ENCODE results near the gene CTSL.

Gene CTSL

GRCh38 chr9:87732344-87732743 lies 6.4 kb downstream of the CTSL start:
- TF ChIP-seq, protein P1, sequence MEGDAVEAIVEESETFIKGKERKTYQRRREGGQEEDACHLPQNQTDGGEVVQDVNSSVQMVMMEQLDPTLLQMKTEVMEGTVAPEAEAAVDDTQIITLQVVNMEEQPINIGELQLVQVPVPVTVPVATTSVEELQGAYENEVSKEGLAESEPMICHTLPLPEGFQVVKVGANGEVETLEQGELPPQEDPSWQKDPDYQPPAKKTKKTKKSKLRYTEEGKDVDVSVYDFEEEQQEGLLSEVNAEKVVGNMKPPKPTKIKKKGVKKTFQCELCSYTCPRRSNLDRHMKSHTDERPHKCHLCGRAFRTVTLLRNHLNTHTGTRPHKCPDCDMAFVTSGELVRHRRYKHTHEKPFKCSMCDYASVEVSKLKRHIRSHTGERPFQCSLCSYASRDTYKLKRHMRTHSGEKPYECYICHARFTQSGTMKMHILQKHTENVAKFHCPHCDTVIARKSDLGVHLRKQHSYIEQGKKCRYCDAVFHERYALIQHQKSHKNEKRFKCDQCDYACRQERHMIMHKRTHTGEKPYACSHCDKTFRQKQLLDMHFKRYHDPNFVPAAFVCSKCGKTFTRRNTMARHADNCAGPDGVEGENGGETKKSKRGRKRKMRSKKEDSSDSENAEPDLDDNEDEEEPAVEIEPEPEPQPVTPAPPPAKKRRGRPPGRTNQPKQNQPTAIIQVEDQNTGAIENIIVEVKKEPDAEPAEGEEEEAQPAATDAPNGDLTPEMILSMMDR (conservative IDR thresholded peaks at IDR 0.05; ENCODE audit: low read depth, low read length), result no peak
- DNase-seq (ENCODE audit: low read depth), result no peak
- H3K4me3 ChIP-seq (ENCODE audit: low read depth, low read length), result no peak overlapping the region

DNA sequence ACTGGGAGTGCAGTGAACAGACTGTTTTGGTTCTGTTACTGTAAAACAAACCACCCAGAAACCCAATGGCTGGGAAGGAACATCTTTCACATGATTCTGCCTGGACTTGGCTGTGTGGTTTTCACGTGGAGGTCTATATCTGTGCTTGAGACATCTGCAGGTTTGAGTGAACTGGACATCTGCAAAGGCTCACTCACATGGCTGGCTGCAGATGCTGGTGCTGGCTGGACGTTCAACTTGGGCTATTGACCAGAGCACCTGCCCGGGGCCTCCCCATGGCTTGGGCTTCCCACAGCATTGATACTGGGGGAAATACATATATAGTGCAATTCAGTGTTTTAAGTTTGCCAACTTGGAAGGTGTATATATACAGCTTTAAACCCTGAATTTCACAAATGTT lies 6.8 kb downstream of the CTSL start:
- DNase-seq (ENCODE audit: low read depth), result no peak
- TF ChIP-seq, protein P1 (conservative IDR thresholded peaks at IDR 0.05; ENCODE audit: low read depth, low read length), result no peak
- no peak overlapping the region for H3K4me3 ChIP-seq (ENCODE audit: low read depth, low read length)

- TF ChIP-seq, protein P1 (conservative IDR thresholded peaks at IDR 0.05; ENCODE audit: low read depth, low read length), result no peak
- H3K4me3 ChIP-seq (ENCODE audit: low read depth, low read length), result no peak overlapping the region
- DNase-seq (ENCODE audit: low read depth), result no peak
Measured at GRCh38 chr9:87733273-87734052, 7.5 kb downstream of the CTSL start.

GRCh38 chr9:87734106-87734505 lies 8.2 kb downstream of the CTSL start:
- H3K4me3 ChIP-seq (ENCODE audit: low read depth, low read length), result no peak overlapping the region
- TF ChIP-seq, protein P1 (conservative IDR thresholded peaks at IDR 0.05; ENCODE audit: low read depth, low read length), result no peak
- no peak for DNase-seq (ENCODE audit: low read depth)

DNA sequence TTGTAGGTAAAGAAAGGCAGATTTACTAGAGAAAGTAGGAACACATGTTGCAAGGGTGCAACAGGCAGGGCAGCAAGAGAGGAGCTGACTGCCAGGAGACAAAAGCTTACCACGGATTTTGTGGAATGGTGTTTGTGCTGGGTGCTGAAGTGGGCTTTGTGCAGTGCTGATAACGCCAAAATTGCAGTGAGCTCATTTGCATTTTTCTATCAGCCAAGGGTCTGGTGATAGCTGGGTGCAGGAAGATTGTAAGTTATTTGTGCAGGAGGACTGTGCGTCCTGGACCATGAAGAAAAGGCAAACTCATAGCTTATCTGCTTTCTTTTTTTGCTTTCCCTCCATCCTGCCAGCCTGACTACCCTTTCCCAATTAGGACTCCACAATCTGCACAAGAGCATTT lies 13.6 kb downstream of the CTSL start:
- TF ChIP-seq, protein P1 (conservative IDR thresholded peaks at IDR 0.05; ENCODE audit: low read depth, low read length), result no peak
- no peak overlapping the region for H3K4me3 ChIP-seq (ENCODE audit: low read depth, low read length)
- no peak for DNase-seq (ENCODE audit: low read depth)

GRCh38 chr9:87740209-87740608 lies 14.3 kb downstream of the CTSL start:
- DNase-seq (ENCODE audit: low read depth), result no peak
- TF ChIP-seq, protein P1 (conservative IDR thresholded peaks at IDR 0.05; ENCODE audit: low read depth, low read length), result no peak
- H3K4me3 ChIP-seq (ENCODE audit: low read depth, low read length), result no peak overlapping the region

DNA sequence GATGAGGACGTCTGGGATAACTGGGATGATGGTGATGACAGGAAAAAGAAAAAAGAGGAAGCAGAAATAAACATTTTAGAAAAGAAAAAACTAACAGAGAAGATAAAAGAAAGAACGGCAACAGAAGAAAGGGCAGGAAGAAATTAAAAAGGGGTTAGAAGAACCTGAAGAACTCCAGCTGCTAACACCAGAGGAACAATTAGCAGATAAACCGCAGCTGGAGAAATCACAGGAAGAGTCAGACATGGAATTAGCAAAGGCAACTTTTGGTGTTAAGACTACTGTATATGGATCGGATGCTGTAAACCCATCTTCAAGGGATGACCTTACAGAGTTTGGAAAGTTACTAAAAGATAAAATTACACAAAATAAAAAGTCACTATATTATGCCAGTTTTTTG lies 15.4 kb downstream of the CTSL start:
- no peak for DNase-seq (ENCODE audit: low read depth)
- TF ChIP-seq, protein P1 (conservative IDR thresholded peaks at IDR 0.05; ENCODE audit: low read depth, low read length), result no peak

More for the DNA sequence above, 15.4 kb downstream of the CTSL start:
- H3K4me3 ChIP-seq (ENCODE audit: low read depth, low read length), result no peak overlapping the region

All from choroid plexus epithelial cell (primary cell).